HG02610 (cell line): Measurements from ENCODE around the gene MBLAC1.

Source experiments
- ATAC-seq: cut with Tn5 transposase; IDR thresholded peaks from one replicate; pipeline ENCODE4 v1.9.1; 2021; ENCODE audit warnings: mild to moderate bottlenecking, moderate library complexity; ENCODE audit not compliant: unreplicated experiment

MBLAC1 gene

GRCh38 chr7:100095704-100096103 lies 31.1 kb upstream of the MBLAC1 start:
- ATAC-seq, result no peak

- ATAC-seq, result no peak
Measured at GRCh38 chr7:100098913-100099312, 27.9 kb upstream of the MBLAC1 start.

GRCh38 chr7:100099452-100099851 lies 27.3 kb upstream of the MBLAC1 start:
- ATAC-seq, result no peak

GRCh38 chr7:100100420-100101015 lies 26.2 kb upstream of the MBLAC1 start:
- peak; percentile 69 for ATAC-seq

DNA sequence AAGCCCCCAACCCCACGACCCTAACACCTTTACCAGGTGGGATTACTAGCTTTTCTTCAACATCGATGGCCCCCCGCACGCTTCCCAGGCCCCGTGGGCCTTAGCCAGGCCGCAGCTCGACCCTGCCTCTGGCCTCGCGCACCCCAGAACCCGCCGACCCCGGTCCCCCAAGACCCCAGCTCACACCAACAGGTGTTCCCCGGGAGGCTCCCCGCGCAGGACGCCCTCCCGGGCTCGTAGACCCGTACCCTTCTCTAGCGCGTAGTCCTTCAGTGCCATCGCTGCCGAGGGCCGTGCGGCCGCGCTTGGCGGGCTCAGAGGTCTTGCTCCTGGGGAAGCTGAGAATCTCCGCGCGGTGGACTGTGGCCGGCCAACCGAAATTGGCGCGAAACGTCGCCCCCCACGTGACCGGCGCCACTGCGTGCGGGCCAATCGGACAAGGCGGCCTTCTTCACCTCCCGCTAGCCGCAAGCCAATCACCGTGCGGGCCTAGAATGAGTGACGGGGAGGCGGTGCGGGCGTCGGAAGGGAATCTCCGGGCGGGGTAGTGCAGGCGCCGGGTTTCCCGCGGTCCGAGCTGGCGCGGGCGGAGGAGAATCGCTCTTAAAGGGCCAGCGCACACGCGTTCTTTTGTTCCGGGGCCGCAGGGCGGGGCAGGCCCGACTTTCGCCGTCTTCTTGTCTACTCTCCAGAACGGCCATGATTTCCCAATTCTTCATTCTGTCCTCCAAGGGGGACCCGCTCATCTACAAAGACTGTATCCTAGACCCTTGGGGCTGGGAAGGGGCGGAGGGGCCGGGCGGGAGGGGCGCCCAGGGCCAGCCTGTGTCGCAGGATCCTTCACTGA lies 25.5 kb upstream of the MBLAC1 start, which contains the start of the genes AP4M1 and MCM7:
AP4M1 (plus strand) TSS at position 628 of the 847 bp plus-strand sequence; CDS start at position 700, 72 bp downstream.
MCM7 (minus strand) TSS at position 382 of the 847 bp plus-strand sequence; CDS start at position 279, 103 bp downstream.
- peak; percentile 90 for ATAC-seq

DNA sequence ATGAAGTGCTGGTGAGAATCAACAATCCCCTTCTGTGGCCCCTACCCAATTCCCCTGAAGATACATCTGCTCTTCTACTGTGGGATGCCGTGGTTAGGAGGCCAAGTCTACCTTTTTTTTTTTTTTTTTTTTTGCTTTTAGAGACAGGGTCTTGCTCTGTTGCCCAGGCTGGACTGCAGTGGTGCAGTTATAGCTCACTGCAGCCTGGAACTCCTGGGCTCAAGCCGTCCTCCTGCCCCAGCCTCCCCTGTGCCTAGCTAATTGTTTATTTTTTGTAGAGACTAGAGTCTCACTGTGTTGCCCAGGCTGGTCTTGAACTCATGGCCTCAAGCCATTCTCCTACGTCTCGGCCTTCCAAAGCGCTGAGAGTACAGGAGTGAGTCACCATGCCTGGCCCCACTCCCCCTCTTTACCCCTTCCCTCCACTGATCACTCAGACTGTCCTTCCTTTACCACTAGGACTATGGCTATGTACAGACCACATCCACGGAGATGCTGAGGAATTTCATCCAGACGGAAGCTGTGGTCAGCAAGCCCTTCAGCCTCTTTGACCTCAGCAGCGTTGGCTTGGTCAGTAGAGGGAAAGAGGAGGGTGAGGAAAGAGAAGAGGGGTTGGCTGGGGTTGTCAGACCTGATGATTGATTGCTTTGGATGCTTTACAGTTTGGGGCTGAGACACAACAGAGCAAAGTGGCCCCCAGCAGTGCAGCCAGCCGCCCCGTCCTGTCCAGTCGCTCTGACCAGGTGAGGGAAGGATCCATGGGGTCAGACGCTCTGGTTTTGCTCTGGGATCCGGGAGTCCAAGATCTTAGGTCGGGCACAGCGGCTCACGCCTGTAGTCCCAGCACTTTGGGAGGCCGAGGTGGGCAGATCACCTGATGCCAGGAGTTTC lies 23.6 kb upstream of the MBLAC1 start:
- no peak for ATAC-seq

DNA sequence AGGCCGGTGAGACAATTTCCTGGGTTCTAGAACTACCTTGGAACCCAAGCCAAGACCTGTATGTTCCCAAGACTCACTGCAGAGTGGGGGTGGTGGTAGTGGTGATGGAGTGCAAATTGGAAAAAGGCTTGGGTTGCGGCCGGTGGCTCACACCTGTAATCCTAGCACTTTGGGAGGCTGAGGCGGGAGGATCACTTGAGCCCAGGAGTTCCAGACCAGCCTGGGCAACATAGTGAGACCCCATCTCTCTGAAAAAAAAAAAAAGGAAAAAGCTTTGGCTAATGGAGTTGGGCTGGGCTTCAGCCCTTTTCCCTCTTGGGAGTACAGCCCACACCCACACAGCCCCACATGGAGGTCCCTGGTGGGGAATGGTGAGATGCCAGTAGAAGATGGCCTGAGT lies 21.2 kb upstream of the MBLAC1 start:
- no peak for ATAC-seq

- ATAC-seq, result no peak
Measured at GRCh38 chr7:100106633-100107032, 20.1 kb upstream of the MBLAC1 start.

DNA sequence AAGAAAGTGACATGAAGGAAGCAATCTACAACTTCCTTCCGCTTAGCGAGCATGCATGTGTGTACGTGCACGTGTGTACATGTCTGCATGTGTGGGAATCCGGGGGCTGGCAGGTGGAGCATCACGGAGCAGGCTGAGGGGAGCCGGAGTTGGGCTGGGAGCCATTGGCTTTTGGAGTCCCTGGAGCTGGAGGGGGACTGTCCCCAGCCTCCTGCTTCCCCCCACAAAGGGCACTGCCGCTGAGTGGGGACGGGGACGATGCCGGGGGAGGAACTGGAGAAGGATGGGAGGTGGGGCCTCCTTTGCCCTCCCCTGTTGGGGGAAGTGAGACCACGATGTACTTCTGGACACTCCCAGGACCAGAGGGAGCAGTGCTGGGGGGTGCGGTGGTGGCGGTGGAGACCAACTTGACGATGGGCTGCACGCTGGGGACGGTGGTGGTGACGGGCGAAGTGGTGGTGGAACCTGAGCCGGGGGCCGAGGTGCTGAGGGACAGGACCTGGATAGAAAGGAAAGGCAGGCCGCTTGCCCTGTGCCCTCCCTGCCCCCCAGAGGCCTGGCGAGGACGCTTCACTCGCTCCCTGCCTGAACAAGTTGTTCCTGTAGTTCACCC lies 19.5 kb upstream of the MBLAC1 start:
- ATAC-seq, result no peak

DNA sequence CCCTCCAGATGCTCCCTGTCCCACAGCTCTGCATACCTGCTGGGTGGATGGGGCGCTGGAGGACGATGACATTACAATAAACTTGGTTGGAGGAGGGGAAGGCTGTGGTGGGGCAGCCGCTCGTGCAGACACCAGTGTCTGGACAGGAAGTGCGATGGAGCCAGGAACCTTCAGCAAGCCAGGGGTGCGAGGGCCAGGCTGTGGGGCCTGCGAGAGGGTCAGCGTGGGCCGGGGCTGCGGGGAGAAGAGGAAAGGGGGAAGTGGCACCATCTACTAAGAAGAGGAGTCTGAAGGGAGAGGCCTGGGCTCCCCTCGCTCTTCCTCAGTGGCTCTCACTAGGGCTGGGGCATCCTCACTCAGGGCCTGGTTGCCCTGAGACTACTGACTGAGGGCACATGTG lies 18.9 kb upstream of the MBLAC1 start:
- ATAC-seq, result no peak

- ATAC-seq, result no peak
Measured at GRCh38 chr7:100109521-100110163, 17.1 kb upstream of the MBLAC1 start.

DNA sequence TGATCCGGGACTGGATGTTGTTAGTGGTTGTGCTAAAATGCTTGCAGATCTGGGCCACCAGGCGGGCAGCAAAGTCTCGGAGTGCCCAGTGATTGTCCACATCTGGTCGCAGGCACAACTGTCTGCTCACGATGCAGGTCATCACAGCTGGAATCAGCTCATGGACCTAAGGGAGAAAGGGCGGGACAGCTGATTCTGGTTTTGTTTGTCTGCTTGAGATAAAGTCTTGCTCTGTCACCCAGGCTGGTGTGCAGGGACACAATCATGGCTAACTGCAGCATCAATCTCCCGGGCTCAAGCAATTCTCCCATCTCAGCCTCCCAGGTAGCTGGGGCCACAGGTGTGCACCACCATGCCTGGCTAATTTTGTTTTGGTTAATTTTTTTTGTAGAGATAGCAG lies 15.6 kb upstream of the MBLAC1 start:
- no peak for ATAC-seq

- no peak for ATAC-seq
Measured at GRCh38 chr7:100111914-100112313, 14.9 kb upstream of the MBLAC1 start.

DNA sequence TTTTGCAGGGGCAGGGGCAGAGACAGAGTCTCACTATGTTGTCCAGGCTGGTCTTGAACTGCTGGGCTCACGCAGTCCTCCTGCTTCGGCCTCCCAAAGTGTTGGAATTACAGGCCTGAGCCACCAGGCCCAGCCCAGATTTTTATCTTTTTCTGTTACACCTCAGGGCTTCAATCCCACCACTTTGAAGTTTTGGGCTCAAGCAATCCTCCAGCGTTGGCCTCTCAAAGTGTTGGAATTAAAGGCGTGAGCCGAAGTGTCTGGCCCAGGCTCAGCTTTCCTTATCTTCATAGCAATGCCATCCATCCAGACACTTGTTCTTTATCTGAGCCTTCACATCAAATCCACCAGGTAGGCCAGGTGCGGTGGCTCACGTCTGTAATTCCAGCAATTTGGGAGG lies 11.7 kb upstream of the MBLAC1 start:
- ATAC-seq, result no peak

DNA sequence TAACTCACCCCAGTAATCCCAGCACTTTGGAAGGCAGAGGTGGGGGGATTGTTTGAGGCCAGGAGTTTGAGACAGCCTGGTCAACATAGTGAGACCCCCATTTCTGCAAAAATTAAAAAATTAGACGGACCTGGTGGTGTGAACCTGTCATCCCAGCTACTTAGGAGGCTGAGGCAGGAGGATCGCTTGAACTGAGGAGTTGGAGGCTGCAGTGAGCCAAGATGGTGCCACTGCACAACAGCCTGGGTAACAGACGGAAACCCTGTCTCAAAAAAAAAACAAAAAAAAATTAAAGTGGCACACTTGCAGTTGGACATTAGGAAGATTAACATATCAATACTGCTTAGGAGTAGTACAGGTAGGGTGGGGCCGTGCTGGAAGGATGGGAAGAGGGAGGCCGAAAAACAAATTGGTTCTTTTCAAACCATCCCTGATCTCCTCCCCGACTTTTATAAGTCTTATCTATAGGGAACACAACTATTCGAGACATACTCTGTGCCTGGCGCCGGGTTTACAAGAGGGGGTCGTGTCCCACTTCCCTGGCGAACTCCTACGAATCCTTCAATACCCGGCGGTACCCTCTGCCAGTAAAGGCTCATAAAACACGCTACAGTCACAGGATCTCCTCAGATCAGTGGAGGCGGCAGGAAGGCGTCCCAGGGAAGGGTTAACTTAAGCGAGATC lies 8.2 kb upstream of the MBLAC1 start:
- ATAC-seq, result no peak

DNA sequence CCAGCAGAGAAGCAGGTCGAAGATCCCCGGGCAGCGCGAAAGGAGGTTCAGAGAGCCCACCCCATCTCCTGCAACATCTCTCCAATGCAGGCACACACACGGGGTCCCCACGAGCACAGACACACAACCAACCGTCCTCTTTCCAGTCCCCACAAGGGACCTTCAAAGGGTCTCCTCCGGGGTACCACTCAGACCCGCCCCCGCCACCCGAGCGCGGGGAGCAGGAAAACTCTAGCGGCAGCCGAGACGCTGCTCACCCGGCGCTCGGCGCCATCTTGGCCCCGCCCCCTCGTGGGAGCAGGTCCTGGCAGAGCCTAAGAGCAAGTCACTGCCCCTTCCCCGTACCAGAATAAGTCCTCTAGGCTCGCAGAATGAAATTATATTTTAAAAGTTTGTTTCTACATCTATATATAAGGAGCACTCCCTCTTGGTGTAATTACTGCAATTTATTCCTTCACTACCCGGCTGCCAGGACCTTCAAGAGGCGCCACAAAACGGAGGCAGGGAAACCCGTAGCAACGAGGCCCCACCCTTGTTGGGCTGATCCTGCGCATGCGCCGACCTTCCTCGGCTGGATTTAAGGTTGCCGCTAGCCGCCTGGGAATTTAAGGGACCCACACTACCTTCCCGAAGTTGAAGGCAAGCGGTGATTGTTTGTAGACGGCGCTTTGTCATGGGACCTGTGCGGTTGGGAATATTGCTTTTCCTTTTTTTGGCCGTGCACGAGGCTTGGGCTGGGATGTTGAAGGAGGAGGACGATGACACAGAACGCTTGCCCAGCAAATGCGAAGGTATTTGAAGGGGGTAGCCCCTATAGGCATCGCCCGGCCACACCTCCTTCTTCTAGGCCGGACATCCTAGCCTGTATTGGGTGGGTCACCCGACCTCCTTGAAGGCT lies 7.4 kb upstream of the MBLAC1 start, which contains the start of the genes CNPY4 and TAF6:
CNPY4 (plus strand) TSS at position 563 of the 898 bp plus-strand sequence; CDS start at position 674, 111 bp downstream.
TAF6 (minus strand) TSS at position 287 of the 898 bp plus-strand sequence. CDS start 5,149 bp downstream, outside the sequence.
- ATAC-seq, result peak; percentile 69

- ATAC-seq, result peak; percentile 23
Measured at GRCh38 chr7:100119970-100120732, 6.6 kb upstream of the MBLAC1 start.

DNA sequence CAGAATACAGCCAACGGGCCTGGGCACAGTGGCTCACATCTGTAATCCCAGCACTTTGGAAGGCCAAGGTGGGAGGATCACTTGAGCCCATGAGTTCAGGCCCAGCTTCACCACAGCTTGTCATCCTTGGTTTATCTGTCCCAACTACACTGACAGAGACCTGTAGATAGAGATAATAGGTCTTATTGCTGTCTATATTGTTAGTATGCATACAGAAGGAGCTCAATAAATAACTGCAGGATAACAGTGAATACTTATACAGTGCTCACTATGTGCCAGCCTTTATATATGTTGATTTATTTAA lies 6.1 kb upstream of the MBLAC1 start:
- ATAC-seq, result no peak
